ENCODE measurements around the gene OTOP1.

DNA sequence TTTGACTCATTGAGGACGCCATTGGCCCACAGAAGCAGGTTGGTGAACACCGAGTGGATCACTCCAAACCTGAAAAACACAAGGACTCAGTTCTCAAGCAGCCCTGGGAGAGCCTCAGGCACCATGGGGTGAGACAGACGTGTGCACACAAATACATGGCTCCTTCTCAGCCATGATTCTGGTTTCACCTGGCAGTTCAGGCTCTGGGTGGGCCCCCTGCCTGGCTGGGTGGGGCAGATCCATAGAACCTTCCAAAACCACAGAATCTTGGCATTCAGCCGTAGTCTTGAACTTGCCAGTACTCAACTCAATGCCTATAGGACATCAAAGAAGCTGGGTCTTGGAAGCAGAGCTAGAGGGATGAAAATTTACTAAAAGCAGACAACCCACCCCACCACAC lies 24.2 kb downstream of the OTOP1 start:
- TF ChIP-seq POLR2A (IDR thresholded peaks at IDR 0.05) (no peak), EP300 (IDR thresholded peaks at IDR 0.05) (no peak)
- TF ChIP-seq, protein P1, sequence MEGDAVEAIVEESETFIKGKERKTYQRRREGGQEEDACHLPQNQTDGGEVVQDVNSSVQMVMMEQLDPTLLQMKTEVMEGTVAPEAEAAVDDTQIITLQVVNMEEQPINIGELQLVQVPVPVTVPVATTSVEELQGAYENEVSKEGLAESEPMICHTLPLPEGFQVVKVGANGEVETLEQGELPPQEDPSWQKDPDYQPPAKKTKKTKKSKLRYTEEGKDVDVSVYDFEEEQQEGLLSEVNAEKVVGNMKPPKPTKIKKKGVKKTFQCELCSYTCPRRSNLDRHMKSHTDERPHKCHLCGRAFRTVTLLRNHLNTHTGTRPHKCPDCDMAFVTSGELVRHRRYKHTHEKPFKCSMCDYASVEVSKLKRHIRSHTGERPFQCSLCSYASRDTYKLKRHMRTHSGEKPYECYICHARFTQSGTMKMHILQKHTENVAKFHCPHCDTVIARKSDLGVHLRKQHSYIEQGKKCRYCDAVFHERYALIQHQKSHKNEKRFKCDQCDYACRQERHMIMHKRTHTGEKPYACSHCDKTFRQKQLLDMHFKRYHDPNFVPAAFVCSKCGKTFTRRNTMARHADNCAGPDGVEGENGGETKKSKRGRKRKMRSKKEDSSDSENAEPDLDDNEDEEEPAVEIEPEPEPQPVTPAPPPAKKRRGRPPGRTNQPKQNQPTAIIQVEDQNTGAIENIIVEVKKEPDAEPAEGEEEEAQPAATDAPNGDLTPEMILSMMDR (IDR thresholded peaks at IDR 0.05) = no peak
